Gastroesophageal sphincter (tissue), 4 donors: Measurements from ENCODE around the gene ITGA5. TPM values are rescaled to one million over a fixed set of nuclear protein-coding genes. Genes with fewer than 3 reads are reported as not detected.

Source experiments
- ATAC-seq: fragments of 150-250 bp; one replicate; pipeline ENCODE4 v1.9.1; 2016; ENCODE audit warnings: mild to moderate bottlenecking, moderate library complexity
- H3K27ac ChIP-seq, 4 donors: fragments of 200-600 bp; sonication (generic) in 3 of 4; 1 replicate in 3 of 4; 2 replicates in 1 of 4; pipeline ENCODE4 v1.5.1; 2016 to 2019
- H3K27me3 ChIP-seq: fragments of 200-600 bp; sonication (generic); one replicate; pipeline ENCODE4 v1.5.1; 2019
- H3K36me3 ChIP-seq, 2 donors: fragments of 200-600 bp; sonication (generic); one replicate each; pipeline ENCODE4 v1.5.1; 2019; ENCODE audit warnings: control low read depth in 1 of 2
- H3K4me1 ChIP-seq, 3 donors: fragments of 200-600 bp; sonication (generic); 1 replicate in 2 of 3; 2 replicates in 1 of 3; pipeline ENCODE4 v1.5.1; 2016 to 2019; ENCODE audit warnings: control low read depth in 2 of 3
- H3K4me3 ChIP-seq, 2 donors: fragments of 200-600 bp; sonication (generic); one replicate each; pipeline ENCODE4 v1.5.1; 2019; ENCODE audit warnings: mild to moderate bottlenecking in 1 of 2, moderate library complexity in 1 of 2
- H3K9me3 ChIP-seq, 3 donors: fragments of 200-600 bp; sonication (generic); one replicate each; pipeline ENCODE4 v1.5.1; 2017 to 2019; ENCODE audit warnings: control low read depth in 2 of 3
- CTCF ChIP-seq, 4 experiments: fragments of 200-600 bp in 2 of 4; fragments of 450-650 bp in 2 of 4; sonication (generic) in 1 of 4; IDR thresholded peaks; one replicate each; pipeline ENCODE4 v1.5.1; 2017 to 2019; ENCODE audit warnings: antibody characterized with exemption in 4 of 4, mild to moderate bottlenecking in 2 of 4, moderate library complexity in 2 of 4
- EP300 ChIP-seq: sonication (generic); formaldehyde crosslinking; IDR thresholded peaks from one replicate; pipeline ENCODE4 v1.6.1; 2017; ENCODE audit warnings: antibody characterized with exemption, mild to moderate bottlenecking
- POLR2A ChIP-seq, 2 donors: fragments of 450-650 bp; IDR thresholded peaks; one replicate each; pipeline ENCODE4 v1.6.1; 2017; ENCODE audit warnings: antibody characterized with exemption in 2 of 2, mild to moderate bottlenecking in 2 of 2, moderate library complexity in 1 of 2
- POLR2AphosphoS5 ChIP-seq: sonication (generic); formaldehyde crosslinking; IDR thresholded peaks from one replicate; pipeline ENCODE4 v1.6.1; 2017; ENCODE audit warnings: antibody characterized with exemption
- WGBS, 2 donors: methylation state at CpG; one replicate each; pipeline ENCODE4 v1.1.5; 2018; ENCODE audit warnings: low coverage in 1 of 2; 5-methylcytosine and 5-hydroxymethylcytosine counted together
- total RNA-seq, 4 donors: library from RNA; depleted of rRNA; stranded (reverse); fragments of >200 nt; gene quantifications; one replicate each; pipeline ENCODE4 v1.1.0, GENCODE V29; 2016

The ITGA5 gene
- total RNA-seq, 4 donors from 2014 or later = 141 to 908 (median 220) TPM

DNA sequence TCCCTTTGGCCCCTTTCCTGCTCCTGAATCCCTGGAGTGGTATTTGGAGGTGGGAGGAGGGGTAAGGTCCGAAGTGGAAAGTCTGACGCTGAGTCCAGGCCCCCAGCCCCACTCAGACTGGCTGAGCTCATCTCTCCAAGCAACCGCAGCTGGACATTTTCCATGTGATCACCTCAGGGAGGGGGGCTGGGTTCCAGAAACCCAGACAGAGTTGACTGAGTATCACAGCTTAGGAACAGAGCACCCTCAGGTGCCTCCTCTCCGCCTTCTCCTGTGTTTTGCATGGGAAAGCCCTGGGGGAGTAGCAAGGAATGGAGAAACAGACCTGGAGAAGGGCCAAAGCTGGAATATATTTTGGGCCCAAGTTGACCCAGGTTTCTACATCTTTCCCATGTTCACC lies 8.0 kb upstream of the ITGA5 start:
- 75% methylated on average over 2 of the region's 4 CpGs; no CpG with 5 or more reads in 1 of the 2 donors for WGBS, 2 donors
- TF ChIP-seq POLR2AphosphoS5 (no peak), EP300 (no peak), POLR2A (IDR thresholded peaks at IDR 0.05) (no peak), CTCF (IDR thresholded peaks at IDR 0.05) (no peak)
- Histone ChIP-seq H3K4me3 (no peak overlapping the region), H3K27ac (peak overlapping the region in 3 of 4 donors; percentile 70 to 97 (median 81)), H3K4me1 (peaks cover 9 to 99% (median 43%) of the 10 kb centered on the region in 3 donors), H3K36me3 (no peaks in the 10 kb centered on the region), H3K27me3 (no peaks in the 10 kb centered on the region), H3K9me3 (no peaks in the 10 kb centered on the region)
- ATAC-seq = no peak

DNA sequence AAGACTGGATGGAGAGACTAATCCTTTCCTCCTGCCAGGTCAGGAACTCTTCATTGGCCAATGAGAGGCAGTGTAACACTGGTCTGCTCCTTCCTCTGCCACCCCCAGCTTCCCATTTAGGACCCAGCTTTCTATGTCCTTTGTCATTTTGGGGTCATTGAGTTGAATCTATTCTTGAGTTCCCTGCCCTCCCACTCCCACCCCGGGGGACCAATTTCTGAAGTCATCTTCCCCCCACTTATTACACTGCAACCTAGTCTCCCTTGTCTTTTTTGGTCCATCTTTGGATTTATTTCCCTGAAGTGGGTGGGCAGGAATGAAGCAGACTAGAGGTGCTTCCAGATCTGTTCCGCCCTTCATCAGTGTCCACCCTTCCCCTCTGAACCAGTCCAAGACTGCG lies 7.6 kb upstream of the ITGA5 start:
- Histone ChIP-seq H3K9me3 (no peaks in the 10 kb centered on the region), H3K27me3 (no peaks in the 10 kb centered on the region), H3K27ac (peak overlapping the region in 3 of 4 donors; percentile 70 to 97 (median 81)), H3K4me1 (peaks cover 9 to 99% (median 39%) of the 10 kb centered on the region in 3 donors), H3K4me3 (no peak overlapping the region), H3K36me3 (no peaks in the 10 kb centered on the region)
- 88% methylated on average over 3 of the region's 3 CpGs; no CpG with 5 or more reads in 1 of the 2 donors for WGBS, 2 donors
- no peak for TF ChIP-seq CTCF (IDR thresholded peaks at IDR 0.05)
- ATAC-seq = no peak

- WGBS, 2 donors = 50 to 63% methylated on average over 2 of the region's 2 CpGs
- peak overlapping the region in 1 of 4 donors; percentile 97 for H3K27ac ChIP-seq
Observed at GRCh38 chr12:54425702-54426101, 6.6 kb upstream of the ITGA5 start.

DNA sequence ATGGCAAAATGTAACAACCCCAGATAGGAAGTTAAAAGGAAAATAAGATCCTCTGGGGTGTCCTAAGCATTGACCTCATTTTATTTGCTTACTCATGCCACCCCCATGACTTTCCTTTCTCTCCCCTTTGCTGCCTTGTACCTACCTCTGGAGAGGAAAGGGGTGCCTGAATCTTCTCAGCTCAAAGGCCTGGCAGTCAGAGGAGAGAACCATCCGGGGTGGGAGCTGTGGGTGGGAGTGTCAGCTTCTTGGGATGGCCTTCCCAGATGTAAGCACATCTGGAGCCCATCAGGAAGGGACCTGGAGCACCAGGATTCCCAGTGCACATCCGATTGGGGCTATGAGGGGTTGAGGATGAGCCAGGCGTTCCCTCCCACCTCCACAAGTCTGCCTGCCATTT lies 5.2 kb upstream of the ITGA5 start:
- TF ChIP-seq POLR2A (IDR thresholded peaks at IDR 0.05) = no peak
- no peak for TF ChIP-seq POLR2AphosphoS5
- H3K36me3 ChIP-seq = no peaks in the 10 kb centered on the region
- no peaks in the 10 kb centered on the region for H3K27me3 ChIP-seq
- H3K4me3 ChIP-seq = no peak overlapping the region
- no CpG with 5 or more reads among the region's 3 CpGs for WGBS, 2 donors
- peak overlapping the region in 3 of 4 donors; percentile 14 to 97 (median 95) for H3K27ac ChIP-seq
- H3K9me3 ChIP-seq = no peaks in the 10 kb centered on the region
- ATAC-seq = no peak
- peaks cover 9 to 97% (median 30%) of the 10 kb centered on the region in 3 donors for H3K4me1 ChIP-seq

More at GRCh38 chr12:54425702-54426101, 6.6 kb upstream of the ITGA5 start:
- no peak for TF ChIP-seq POLR2A (IDR thresholded peaks at IDR 0.05)
- TF ChIP-seq POLR2AphosphoS5 = no peak
- no peak for TF ChIP-seq EP300
- TF ChIP-seq CTCF (IDR thresholded peaks at IDR 0.05) = no peak
- Histone ChIP-seq H3K4me1 (peaks cover 9 to 99% (median 32%) of the 10 kb centered on the region in 3 donors), H3K4me3 (no peak overlapping the region), H3K27me3 (no peaks in the 10 kb centered on the region), H3K9me3 (no peaks in the 10 kb centered on the region), H3K36me3 (no peaks in the 10 kb centered on the region)
- ATAC-seq = no peak

GRCh38 chr12:54423816-54424150 lies 4.7 kb upstream of the ITGA5 start:
- Histone ChIP-seq H3K36me3 (no peaks in the 10 kb centered on the region), H3K4me1 (peaks cover 7 to 92% (median 27%) of the 10 kb centered on the region in 3 donors), H3K27ac (peak overlapping the region in 2 of 4 donors; percentile 95 to 97), H3K9me3 (no peaks in the 10 kb centered on the region), H3K27me3 (no peaks in the 10 kb centered on the region), H3K4me3 (no peak overlapping the region)
- ATAC-seq = no peak
- WGBS, 2 donors = 83 to 87% methylated on average over 3 of the region's 5 CpGs
- TF ChIP-seq EP300 (no peak), POLR2AphosphoS5 (no peak), POLR2A (IDR thresholded peaks at IDR 0.05) (no peak), CTCF (IDR thresholded peaks at IDR 0.05) (no peak)
